ENCODE results near the gene C12orf56.
"Not testable (repeated sequence)": the region's sequence is repeated elsewhere in the genome, so short reads cannot be mapped to it uniquely, and the experiment has no call there.

The C12orf56 gene

GRCh38 chr12:64389154-64389553 lies 1.4 kb downstream of the C12orf56 start:
- TF ChIP-seq, protein P1, sequence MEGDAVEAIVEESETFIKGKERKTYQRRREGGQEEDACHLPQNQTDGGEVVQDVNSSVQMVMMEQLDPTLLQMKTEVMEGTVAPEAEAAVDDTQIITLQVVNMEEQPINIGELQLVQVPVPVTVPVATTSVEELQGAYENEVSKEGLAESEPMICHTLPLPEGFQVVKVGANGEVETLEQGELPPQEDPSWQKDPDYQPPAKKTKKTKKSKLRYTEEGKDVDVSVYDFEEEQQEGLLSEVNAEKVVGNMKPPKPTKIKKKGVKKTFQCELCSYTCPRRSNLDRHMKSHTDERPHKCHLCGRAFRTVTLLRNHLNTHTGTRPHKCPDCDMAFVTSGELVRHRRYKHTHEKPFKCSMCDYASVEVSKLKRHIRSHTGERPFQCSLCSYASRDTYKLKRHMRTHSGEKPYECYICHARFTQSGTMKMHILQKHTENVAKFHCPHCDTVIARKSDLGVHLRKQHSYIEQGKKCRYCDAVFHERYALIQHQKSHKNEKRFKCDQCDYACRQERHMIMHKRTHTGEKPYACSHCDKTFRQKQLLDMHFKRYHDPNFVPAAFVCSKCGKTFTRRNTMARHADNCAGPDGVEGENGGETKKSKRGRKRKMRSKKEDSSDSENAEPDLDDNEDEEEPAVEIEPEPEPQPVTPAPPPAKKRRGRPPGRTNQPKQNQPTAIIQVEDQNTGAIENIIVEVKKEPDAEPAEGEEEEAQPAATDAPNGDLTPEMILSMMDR (IDR thresholded peaks at IDR 0.05): no peak
- Histone ChIP-seq H3K4me3 (no peak overlapping the region), H3K27ac (no peak overlapping the region)
- DNase-seq (ENCODE audit: low spot score): no peak

GRCh38 chr12:64387197-64387816 lies 3.3 kb downstream of the C12orf56 start:
- TF ChIP-seq, protein P1 (IDR thresholded peaks at IDR 0.05): no peak
- no peak overlapping the region for H3K27ac ChIP-seq
- DNase-seq (ENCODE audit: low spot score): no peak
- H3K4me3 ChIP-seq: no peak overlapping the region

DNA sequence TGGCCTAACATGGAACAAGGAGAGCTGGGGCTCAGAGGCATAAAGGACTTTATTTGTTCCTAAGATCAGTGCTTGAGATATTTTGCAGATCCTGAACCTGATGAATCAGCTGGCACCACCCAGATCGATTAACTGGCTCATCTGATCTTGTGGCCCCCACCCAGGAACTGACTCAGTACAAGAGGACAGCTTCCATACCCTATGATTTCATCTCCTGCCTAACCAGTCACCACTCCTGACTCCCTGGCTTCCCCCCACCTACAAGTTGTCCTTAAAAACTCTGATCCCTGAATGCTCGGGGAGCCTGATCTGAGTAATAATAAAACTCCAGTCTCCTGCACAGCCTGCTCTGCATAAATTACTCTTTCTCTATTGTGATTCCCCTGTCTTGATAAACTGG lies 5.1 kb downstream of the C12orf56 start:
- no peak for DNase-seq (ENCODE audit: low spot score)
- TF ChIP-seq, protein P1 (IDR thresholded peaks at IDR 0.05): no peak
- Histone ChIP-seq H3K4me3 (no peak overlapping the region), H3K27ac (no peak overlapping the region)

- TF ChIP-seq, protein P1 (IDR thresholded peaks at IDR 0.05): no peak
- DNase-seq (ENCODE audit: low spot score): no peak
- H3K27ac ChIP-seq: no peak overlapping the region
Observed at GRCh38 chr12:64385019-64385418, 5.5 kb downstream of the C12orf56 start.

DNA sequence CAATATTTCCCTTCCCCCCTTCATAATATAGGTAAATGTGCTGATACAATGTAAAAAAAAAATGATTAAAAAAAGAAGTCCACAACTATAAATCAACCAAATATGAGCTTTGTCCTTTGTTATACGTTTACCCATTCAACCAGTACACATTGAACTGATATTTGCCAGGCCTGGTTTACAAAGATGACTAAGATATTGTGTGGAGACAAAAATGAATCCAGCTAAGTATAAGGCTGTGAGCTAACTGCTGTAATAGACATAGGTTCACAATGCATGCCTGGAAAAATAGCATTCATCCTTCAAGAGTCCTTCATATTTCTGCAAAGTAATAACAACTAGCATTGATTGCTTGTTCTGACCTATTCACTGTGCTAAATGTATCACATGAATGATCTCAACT lies 6.9 kb downstream of the C12orf56 start:
- Histone ChIP-seq H3K4me3 (no peak overlapping the region), H3K27ac (no peak overlapping the region)
- DNase-seq (ENCODE audit: low spot score): no peak
- TF ChIP-seq, protein P1 (IDR thresholded peaks at IDR 0.05): no peak

More at GRCh38 chr12:64385019-64385418, 5.5 kb downstream of the C12orf56 start:
- no peak overlapping the region for H3K4me3 ChIP-seq

DNA sequence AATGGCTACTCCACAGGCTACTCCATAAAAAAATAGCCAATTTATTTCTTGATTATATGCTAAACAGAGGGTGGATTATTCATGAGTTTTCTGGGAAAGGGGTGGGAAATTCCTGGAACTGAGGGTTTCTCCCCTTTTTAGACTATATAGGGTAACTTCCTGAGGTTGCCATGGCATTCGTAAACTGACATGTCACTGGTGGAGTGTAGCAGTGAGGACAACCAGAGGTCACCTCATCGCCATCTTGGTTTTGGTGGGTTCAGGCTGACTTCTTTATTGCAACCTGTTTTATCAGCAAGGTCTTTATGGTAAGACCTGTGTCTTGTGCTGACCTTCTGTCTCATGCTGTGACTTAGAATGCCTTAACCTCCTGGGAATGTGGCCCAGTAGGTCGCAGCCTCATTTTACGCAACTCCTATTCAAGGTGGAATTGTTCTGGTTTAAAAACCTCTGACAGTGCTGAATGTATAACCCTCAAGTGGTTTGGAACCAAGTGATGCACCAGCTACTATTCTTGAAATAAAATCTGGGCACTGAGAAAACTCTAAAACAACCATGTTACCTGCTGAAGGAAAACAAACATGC lies 27.7 kb downstream of the C12orf56 start:
- Histone ChIP-seq H3K27ac (no peak overlapping the region), H3K4me3 (no peak overlapping the region)
- TF ChIP-seq, protein P1 (IDR thresholded peaks at IDR 0.05): no peak
- no peak for DNase-seq (ENCODE audit: low spot score)

DNA sequence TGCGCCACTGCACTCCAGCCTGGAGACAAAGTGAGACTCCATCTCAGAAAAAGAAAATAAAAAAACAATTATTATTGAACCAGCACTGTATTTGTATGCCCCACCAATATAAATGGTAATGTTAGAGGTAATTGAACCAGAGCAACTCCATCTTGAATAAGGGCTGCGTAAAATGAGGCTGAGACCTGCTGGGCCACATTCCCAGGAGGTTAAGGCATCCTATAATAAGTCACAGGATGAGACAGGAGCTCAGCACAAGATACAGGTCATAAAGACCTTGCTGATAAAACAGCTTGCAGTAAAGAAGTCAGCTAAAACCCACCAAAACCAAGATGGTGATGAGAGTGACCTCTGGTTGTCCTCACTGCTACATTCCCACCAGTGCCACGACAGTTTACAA lies 29.4 kb downstream of the C12orf56 start:
- not testable (repeated sequence) for H3K4me3 ChIP-seq; DNase-seq (ENCODE audit: low spot score); H3K27ac ChIP-seq

DNA sequence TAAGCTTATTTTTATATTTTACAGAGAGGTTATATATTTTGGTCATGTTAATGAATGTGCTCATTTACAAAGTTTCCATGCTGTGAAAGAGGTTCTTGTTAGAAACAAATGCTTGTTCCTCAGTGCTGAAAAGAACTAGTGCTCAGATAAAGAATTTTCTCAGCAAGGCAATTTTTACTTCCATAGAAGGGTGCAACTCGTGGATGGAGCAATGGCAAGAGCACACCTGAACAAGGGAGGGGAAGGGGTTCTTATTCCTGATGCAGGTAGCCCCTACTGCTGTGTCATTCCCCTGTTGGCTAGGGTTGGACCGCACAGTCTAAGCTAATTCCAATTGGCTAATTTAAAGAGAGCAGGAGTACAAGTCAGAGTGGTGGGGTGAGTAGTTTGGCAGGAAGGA lies 34.3 kb downstream of the C12orf56 start:
- H3K27ac ChIP-seq; H3K4me3 ChIP-seq; DNase-seq (ENCODE audit: low spot score): not testable (repeated sequence)
